ENCODE results near the gene TRPM5. TPM values are rescaled to one million over a fixed set of nuclear protein-coding genes. Genes with fewer than 3 reads are reported as not detected.
A peak's percentile ranks its signal among the peaks of the same experiment; 100 is the strongest.

Gene TRPM5, protein sequence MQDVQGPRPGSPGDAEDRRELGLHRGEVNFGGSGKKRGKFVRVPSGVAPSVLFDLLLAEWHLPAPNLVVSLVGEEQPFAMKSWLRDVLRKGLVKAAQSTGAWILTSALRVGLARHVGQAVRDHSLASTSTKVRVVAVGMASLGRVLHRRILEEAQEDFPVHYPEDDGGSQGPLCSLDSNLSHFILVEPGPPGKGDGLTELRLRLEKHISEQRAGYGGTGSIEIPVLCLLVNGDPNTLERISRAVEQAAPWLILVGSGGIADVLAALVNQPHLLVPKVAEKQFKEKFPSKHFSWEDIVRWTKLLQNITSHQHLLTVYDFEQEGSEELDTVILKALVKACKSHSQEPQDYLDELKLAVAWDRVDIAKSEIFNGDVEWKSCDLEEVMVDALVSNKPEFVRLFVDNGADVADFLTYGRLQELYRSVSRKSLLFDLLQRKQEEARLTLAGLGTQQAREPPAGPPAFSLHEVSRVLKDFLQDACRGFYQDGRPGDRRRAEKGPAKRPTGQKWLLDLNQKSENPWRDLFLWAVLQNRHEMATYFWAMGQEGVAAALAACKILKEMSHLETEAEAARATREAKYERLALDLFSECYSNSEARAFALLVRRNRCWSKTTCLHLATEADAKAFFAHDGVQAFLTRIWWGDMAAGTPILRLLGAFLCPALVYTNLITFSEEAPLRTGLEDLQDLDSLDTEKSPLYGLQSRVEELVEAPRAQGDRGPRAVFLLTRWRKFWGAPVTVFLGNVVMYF (N-terminal part only)
- not detected in 2 replicates for total RNA-seq (2014; rRNA removed; shearing (Covaris generic))
- not detected in 2 replicates for total RNA-seq (2022)
- not detected for Bru-seq, nascent RNA
- not detected for BruChase-seq, experiment 1, labeled RNA remaining after a 6-hour chase
- BruChase-seq, experiment 2, labeled RNA remaining after a 2-hour chase = not detected
- long read RNA-seq = 0 reads

DNA sequence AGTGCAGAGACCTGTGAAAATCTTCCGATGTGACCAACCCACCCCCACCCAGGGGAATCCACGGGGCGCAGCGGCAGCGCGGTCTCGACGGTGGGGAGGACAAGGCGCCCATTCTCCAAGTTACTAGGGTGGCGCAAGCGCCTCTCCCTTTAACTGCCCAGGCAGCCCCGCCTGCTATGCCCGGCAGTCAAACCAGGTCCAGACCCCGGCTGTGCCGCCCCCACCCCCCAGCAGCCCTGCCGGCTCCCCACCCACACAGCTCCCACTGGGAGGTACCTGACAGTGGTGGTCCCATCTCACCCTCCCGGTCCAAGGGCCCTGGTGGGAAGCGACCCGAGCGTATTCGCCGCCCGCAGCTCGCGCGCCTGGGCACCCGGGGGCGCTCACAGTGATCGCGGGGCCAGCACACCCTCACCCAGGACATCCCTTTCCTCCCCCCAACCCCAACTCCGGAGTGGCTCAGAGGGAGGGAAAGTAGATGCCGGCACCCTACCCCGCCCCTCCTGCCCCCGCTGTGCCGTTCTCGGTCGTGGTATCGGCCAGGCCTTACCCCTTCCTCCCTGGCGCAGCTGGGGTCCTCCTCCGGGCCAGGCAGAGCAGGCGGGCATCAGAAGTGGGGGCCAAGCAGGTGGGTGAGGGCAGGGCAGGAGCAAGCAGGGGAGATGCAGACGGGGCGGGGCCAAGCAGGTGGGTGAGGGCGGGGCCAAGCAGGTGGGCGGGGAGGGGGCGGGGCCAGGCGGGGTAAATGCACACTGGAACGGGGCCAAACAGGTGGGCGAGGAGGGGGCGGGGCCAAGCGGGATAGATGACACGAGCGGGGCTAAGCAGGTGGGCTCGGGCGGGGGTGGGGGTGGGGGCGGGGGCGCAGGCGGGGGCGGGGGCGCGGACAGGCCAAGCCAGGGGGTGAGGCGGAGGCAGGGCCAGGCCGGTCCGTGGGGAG lies at the start of gene TRPM5:
TSS of gene TRPM5 (minus strand) at position 634 of the 940 bp plus-strand sequence. CDS start 21,478 bp downstream, outside the sequence.
- no TSS peak for BruUV-seq (replicated peaks)
- H3K4me3 ChIP-seq (ENCODE audit: low read depth, low read length, poor library complexity, severe bottlenecking) = peak within 1 kb of the TSS; percentile 18
- no peaks in the 10 kb centered on the region for H3K9me3 ChIP-seq (ENCODE audit: low read length)
- no peaks in the 10 kb centered on the region for H3K36me3 ChIP-seq (ENCODE audit: insufficient read depth, low read length)
- no peak within 1 kb of the TSS for H2AFZ ChIP-seq (ENCODE audit: low read length)
- no peak within 1 kb of the TSS for H3K27ac ChIP-seq (ENCODE audit: low read depth, low read length, poor library complexity, severe bottlenecking)
- TF ChIP-seq, protein P1, sequence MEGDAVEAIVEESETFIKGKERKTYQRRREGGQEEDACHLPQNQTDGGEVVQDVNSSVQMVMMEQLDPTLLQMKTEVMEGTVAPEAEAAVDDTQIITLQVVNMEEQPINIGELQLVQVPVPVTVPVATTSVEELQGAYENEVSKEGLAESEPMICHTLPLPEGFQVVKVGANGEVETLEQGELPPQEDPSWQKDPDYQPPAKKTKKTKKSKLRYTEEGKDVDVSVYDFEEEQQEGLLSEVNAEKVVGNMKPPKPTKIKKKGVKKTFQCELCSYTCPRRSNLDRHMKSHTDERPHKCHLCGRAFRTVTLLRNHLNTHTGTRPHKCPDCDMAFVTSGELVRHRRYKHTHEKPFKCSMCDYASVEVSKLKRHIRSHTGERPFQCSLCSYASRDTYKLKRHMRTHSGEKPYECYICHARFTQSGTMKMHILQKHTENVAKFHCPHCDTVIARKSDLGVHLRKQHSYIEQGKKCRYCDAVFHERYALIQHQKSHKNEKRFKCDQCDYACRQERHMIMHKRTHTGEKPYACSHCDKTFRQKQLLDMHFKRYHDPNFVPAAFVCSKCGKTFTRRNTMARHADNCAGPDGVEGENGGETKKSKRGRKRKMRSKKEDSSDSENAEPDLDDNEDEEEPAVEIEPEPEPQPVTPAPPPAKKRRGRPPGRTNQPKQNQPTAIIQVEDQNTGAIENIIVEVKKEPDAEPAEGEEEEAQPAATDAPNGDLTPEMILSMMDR (conservative IDR thresholded peaks at IDR 0.05; ENCODE audit: low read length) = no peak
- TF ChIP-seq EZH2phosphoT487 (IDR thresholded peaks at IDR 0.05; ENCODE audit: borderline replicate concordance, low read depth, low read length) = no peak
- ChIA-PET CTCF (ENCODE audit: unreplicated experiment) (no interaction called here), POLR2A (no interaction called here)
- intact Hi-C loops (cut with micrococcal nuclease; ENCODE audit: unreplicated experiment) = no loop called here
- H3K4me1 ChIP-seq (ENCODE audit: insufficient read depth, low read length, poor library complexity, severe bottlenecking) = peaks cover 21% of the 10 kb centered on the region
- no peaks in the 10 kb centered on the region for H4K20me1 ChIP-seq (ENCODE audit: insufficient read depth, low read length)
- DNase-seq (ENCODE audit: low spot score) = peak; percentile 69
- peak within 1 kb of the TSS; percentile 42; the same call in 1 of the 2 replicates for H3K4me2 ChIP-seq (ENCODE audit: low read length)
- no peaks in the 10 kb centered on the region for H3K79me2 ChIP-seq (ENCODE audit: insufficient read depth, low read depth, low read length)
- no peaks in the 10 kb centered on the region for H3K9me2 ChIP-seq (ENCODE audit: insufficient read depth, low read length)

- ChIA-PET CTCF (ENCODE audit: unreplicated experiment) (no interaction called here), POLR2A (no interaction called here)
- intact Hi-C loops (cut with micrococcal nuclease; ENCODE audit: unreplicated experiment) = no loop called here
- Histone ChIP-seq H4K20me1 (ENCODE audit: insufficient read depth, low read length) (no peaks in the 10 kb centered on the region), H3K27ac (ENCODE audit: low read depth, low read length, poor library complexity, severe bottlenecking) (no peak overlapping the region), H3K4me2 (ENCODE audit: low read length) (no peak overlapping the region), H2AFZ (ENCODE audit: low read length) (no peak overlapping the region), H3K9me3 (ENCODE audit: low read length) (peaks cover 26% of the 10 kb centered on the region), H3K4me1 (ENCODE audit: insufficient read depth, low read length, poor library complexity, severe bottlenecking) (no peaks in the 10 kb centered on the region), H3K79me2 (ENCODE audit: insufficient read depth, low read depth, low read length) (no peaks in the 10 kb centered on the region), H3K9me2 (ENCODE audit: insufficient read depth, low read length) (no peaks in the 10 kb centered on the region), H3K4me3 (ENCODE audit: low read depth, low read length, poor library complexity, severe bottlenecking) (no peak overlapping the region), H3K36me3 (ENCODE audit: insufficient read depth, low read length) (no peaks in the 10 kb centered on the region)
- DNase-seq (ENCODE audit: low spot score) = no peak
- no peak for TF ChIP-seq EZH2phosphoT487 (IDR thresholded peaks at IDR 0.05; ENCODE audit: borderline replicate concordance, low read depth, low read length)
- TF ChIP-seq, protein P1 (conservative IDR thresholded peaks at IDR 0.05; ENCODE audit: low read length) = no peak
- no TSS peak for BruUV-seq (replicated peaks)
Measured at GRCh38 chr11:2489083-2489482, 44.8 kb upstream of the TRPM5 start.

All from OCI-LY7 (cell line).